Endothelial cell of umbilical vein (primary cell): ENCODE data around the gene SATB1. TPM values are rescaled to one million over a fixed set of nuclear protein-coding genes. Genes with fewer than 3 reads are reported as not detected.

Source experiments
- BruUV-seq: library from RNA; stranded (reverse); fragments of 400-500 nt; replicated peaks from 2 replicates; lab custom pipeline; 2021; lab: Mats Ljungman, UMichigan
- CTCF ChIA-PET: fragments of 300-600, 350-600 bp; sonication (Branson Sonifier 250); formaldehyde crosslinking; loops from one replicate; lab custom pipeline; 2021; ENCODE audit warnings: antibody characterized with exemption, inconsistent platforms; lab: Charles Lee
- POLR2A ChIA-PET: fragments of 300-600, 350-600 bp; sonication (Branson Sonifier 250); formaldehyde crosslinking; loops from one replicate; lab custom pipeline; 2021; ENCODE audit warnings: antibody characterized with exemption, inconsistent platforms; lab: Charles Lee
- DNase-seq: peaks from one replicate; pipeline ENCODE4 v3.0.0-alpha.2; 2011; ENCODE audit warnings: low read depth, low spot score
- FAIRE-seq: peaks from 2 replicates; lab custom pipeline; 2011; peaks lifted over from hg19 to GRCh38; lab: Jason Lieb, UNC
- H2AFZ ChIP-seq: 2 replicates; pipeline ENCODE4 v1.6.0; 2012; ENCODE audit warnings: low read depth, low read length, control low read depth, inconsistent platforms
- H3K27ac ChIP-seq: 2 replicates; pipeline ENCODE4 v1.5.1; 2011; ENCODE audit warnings: low read depth, mild to moderate bottlenecking, control low read depth, low read length, moderate library complexity; ENCODE audit not compliant: insufficient read depth
- H3K27me3 ChIP-seq, 2 experiments: 2 replicates each; pipeline versions ENCODE4 v1.6.0 to v1.6.1; 2011; ENCODE audit warnings: low read length in 2 of 2, mixed read lengths in 1 of 2; ENCODE audit not compliant: control insufficient read depth in 2 of 2, insufficient read depth in 2 of 2
- H3K36me3 ChIP-seq, 2 experiments: 2 replicates in 1 of 2; 3 replicates in 1 of 2; pipeline ENCODE4 v1.5.1; 2011; ENCODE audit warnings: low read length in 2 of 2, mild to moderate bottlenecking in 1 of 2, moderate library complexity in 1 of 2; ENCODE audit not compliant: control insufficient read depth in 2 of 2, insufficient read depth in 2 of 2; ENCODE audit errors: extremely low read depth in 1 of 2
- H3K4me1 ChIP-seq: 3 replicates; pipeline ENCODE4 v1.5.1; 2011; ENCODE audit warnings: mild to moderate bottlenecking, low read length; ENCODE audit not compliant: control insufficient read depth, insufficient read depth; ENCODE audit errors: extremely low read depth
- H3K4me2 ChIP-seq: 2 replicates; pipeline ENCODE4 v1.6.1; 2011; ENCODE audit warnings: low read length, control low read depth, mixed read lengths; ENCODE audit not compliant: insufficient read depth
- H3K4me3 ChIP-seq, 3 experiments: fragments of 200-600 bp in 1 of 3; sonication (generic), shearing (Covaris generic) in 1 of 3; replicated peaks in 1 of 3; 2 replicates each; pipeline ENCODE4 v1.5.1; 2011 to 2016; ENCODE audit warnings: control low read depth in 3 of 3, low read length in 3 of 3, mild to moderate bottlenecking in 2 of 3, inconsistent platforms in 1 of 3, low read depth in 1 of 3, moderate library complexity in 1 of 3; ENCODE audit not compliant: insufficient read depth in 1 of 3
- H3K79me2 ChIP-seq: 2 replicates; pipeline ENCODE4 v1.6.0; 2012; ENCODE audit warnings: low read length, inconsistent platforms; ENCODE audit not compliant: control insufficient read depth, insufficient read depth
- H3K9ac ChIP-seq: replicated peaks from 2 replicates; pipeline ENCODE3; 2011; ENCODE audit warnings: low read length, control low read depth; ENCODE audit not compliant: insufficient read depth; ENCODE audit errors: extremely low read depth
- H3K9me1 ChIP-seq: replicated peaks from 3 replicates; pipeline ENCODE4 v1.6.0; 2011; ENCODE audit warnings: mild to moderate bottlenecking, low read length; ENCODE audit not compliant: control insufficient read depth, insufficient read depth; ENCODE audit errors: extremely low read depth
- H3K9me3 ChIP-seq: replicated peaks from 2 replicates; pipeline ENCODE4 v1.5.1; 2012; ENCODE audit warnings: low read length, inconsistent platforms; ENCODE audit not compliant: control insufficient read depth, insufficient read depth
- H4K20me1 ChIP-seq: replicated peaks from 2 replicates; pipeline ENCODE3; 2011; ENCODE audit warnings: mild to moderate bottlenecking, low read length; ENCODE audit not compliant: control insufficient read depth, insufficient read depth; ENCODE audit errors: extremely low read depth
- CTCF ChIP-seq, 2 donors: IDR thresholded peaks; 1 replicate in 1 of 2; 2 replicates in 1 of 2; pipeline ENCODE4 v1.5.1; 2011; ENCODE audit warnings: low read length in 2 of 2, mild to moderate bottlenecking in 2 of 2, moderate library complexity in 2 of 2, control low read depth in 1 of 2, inconsistent platforms in 1 of 2, low read depth in 1 of 2; ENCODE audit not compliant: insufficient read depth in 1 of 2; ENCODE audit errors: extremely low read depth in 1 of 2
- EZH2 ChIP-seq: IDR thresholded peaks from 2 replicates; pipeline ENCODE4 v1.6.1; 2012; ENCODE audit warnings: borderline replicate concordance, low read depth, mild to moderate bottlenecking, moderate library complexity, low read length, inconsistent platforms; ENCODE audit not compliant: severe bottlenecking
- FOS ChIP-seq: IDR thresholded peaks from 2 replicates; pipeline ENCODE4 v1.6.1; 2011; ENCODE audit warnings: mild to moderate bottlenecking, low read length, moderate library complexity, borderline replicate concordance; ENCODE audit not compliant: insufficient read depth
- GATA2 ChIP-seq: IDR thresholded peaks from 2 replicates; pipeline ENCODE4 v1.7.0; 2011; ENCODE audit warnings: low read depth, mild to moderate bottlenecking, moderate library complexity, mixed read lengths, low read length; ENCODE audit not compliant: insufficient read length, insufficient read depth
- JUN ChIP-seq: IDR thresholded peaks from 2 replicates; pipeline ENCODE4 v1.6.1; 2011; ENCODE audit warnings: borderline replicate concordance, low read depth; ENCODE audit not compliant: insufficient read length, insufficient read depth
- MYC ChIP-seq: IDR thresholded peaks from one replicate; pipeline ENCODE4 v1.6.1; 2011; ENCODE audit warnings: mild to moderate bottlenecking, low read depth, low read length
- POLR2A ChIP-seq: IDR thresholded peaks from 2 replicates; pipeline ENCODE4 v1.6.1; 2012; ENCODE audit warnings: low read depth, mild to moderate bottlenecking, control low read depth, low read length
- POLR2AphosphoS5 ChIP-seq: IDR thresholded peaks from 2 replicates; pipeline ENCODE4 v1.6.1; 2012; ENCODE audit warnings: low read depth, mild to moderate bottlenecking, control low read depth, low read length, moderate library complexity; ENCODE audit not compliant: insufficient read depth
- dilution Hi-C: fragments of 300-500 bp; cut with MboI; formaldehyde crosslinking; loops from one replicate; pipeline ENCODE4 v1.15.0; 2019; ENCODE audit warnings: low sequenced_read_pairs; ENCODE audit not compliant: extremely low pct_ligation_motif_present
- intact Hi-C: fragments of 100-400 bp; cut with micrococcal nuclease; formaldehyde crosslinking; loops from one replicate; pipeline ENCODE4 v1.10.0; 2022
- polyA plus RNA-seq, 4 experiments: library from polyadenylated mRNA; depleted of rRNA in 3 of 4; stranded (reverse) in 3 of 4; unstranded in 1 of 4; fragments of >200 nt; gene quantifications; 2 replicates each; pipeline versions ENCODE4 v1.2.1 to v1.2.3, GENCODE V29; 2011 to 2012; ENCODE audit warnings: missing spikeins in 1 of 4
- total RNA-seq: library from RNA; stranded (reverse); gene quantifications from 2 replicates; pipeline ENCODE4 v1.2.3, GENCODE V29; 2021
- TF ChIP-seq, protein P1 (sequence below): IDR thresholded peaks from 2 replicates; pipeline ENCODE4 v1.6.1; 2011; ENCODE audit not compliant: insufficient read depth, insufficient read length

The SATB1 gene
- total and polyA plus RNA-seq, 2 donors (not counting 3 experiments of a cell fraction or from before 2014, with no cell fraction given) = 3.9 to 6.2 TPM

DNA sequence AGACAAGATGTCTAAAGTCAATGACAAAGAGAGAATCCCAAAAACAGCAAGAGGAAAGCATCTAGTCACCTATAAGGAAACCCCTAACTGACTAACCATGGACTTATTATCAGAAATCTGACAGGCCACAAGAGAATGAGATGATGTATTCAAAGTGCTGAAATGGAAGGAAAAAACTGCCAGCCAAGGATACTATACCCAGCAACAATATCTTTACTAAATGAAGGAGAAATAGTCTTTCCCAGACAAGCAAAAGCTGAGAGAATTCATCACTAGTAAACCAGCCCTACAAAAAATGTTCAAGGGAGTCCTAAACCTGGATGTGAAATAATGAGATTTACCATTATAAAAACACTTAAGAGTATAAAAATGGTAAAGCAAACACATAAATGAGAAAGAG, 128.0 kb downstream of the SATB1 start:
- H3K36me3 ChIP-seq = no peaks in the 10 kb centered on the region
- no peak overlapping the region for H2AFZ ChIP-seq
- intact Hi-C loops = loop anchor here (5.0 kb wide), 1 partner anchor 405 kb away; no protein-coding TSS in a partner anchor
- CTCF ChIA-PET = no interaction called here
- TF ChIP-seq EZH2 (no peak), MYC (no peak), POLR2A (no peak), JUN (no peak), CTCF (IDR thresholded peaks at IDR 0.05; ENCODE audit: extremely low read depth in 1 of 2, insufficient read depth in 1 of 2, low read depth in 1 of 2, low read length in 2 of 2) (no peak), POLR2AphosphoS5 (no peak), FOS (no peak), GATA2 (no peak)
- TF ChIP-seq, protein P1, sequence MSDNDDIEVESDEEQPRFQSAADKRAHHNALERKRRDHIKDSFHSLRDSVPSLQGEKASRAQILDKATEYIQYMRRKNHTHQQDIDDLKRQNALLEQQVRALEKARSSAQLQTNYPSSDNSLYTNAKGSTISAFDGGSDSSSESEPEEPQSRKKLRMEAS = no peak
- H3K9ac ChIP-seq = no peak overlapping the region
- no TSS peak for BruUV-seq
- H3K9me1 ChIP-seq = no peaks in the 10 kb centered on the region
- H3K4me2 ChIP-seq = no peak overlapping the region
- FAIRE-seq (no peak), DNase-seq (no peak)
- no peaks in the 10 kb centered on the region for H3K9me3 ChIP-seq
- no peaks in the 10 kb centered on the region for H3K4me1 ChIP-seq
- no peaks in the 10 kb centered on the region for H3K79me2 ChIP-seq
- no peak overlapping the region for H3K4me3 ChIP-seq
- dilution Hi-C loops = no loop called here
- no peak overlapping the region for H3K27ac ChIP-seq
- no peaks in the 10 kb centered on the region for H4K20me1 ChIP-seq
- POLR2A ChIA-PET = no interaction called here
- no peaks in the 10 kb centered on the region for H3K27me3 ChIP-seq
